ENCODE results near the gene ASXL1. TPM values are rescaled to one million over a fixed set of nuclear protein-coding genes. Genes with fewer than 3 reads are reported as not detected.
A peak's percentile ranks its signal among the peaks of the same experiment; 100 is the strongest.

ASXL1 gene
- total RNA-seq, 1 donor from 2014 or later, result 71.9 TPM

GRCh38 chr20:32467506-32468312 is 109.6 kb downstream of the ASXL1 start:
- TF ChIP-seq CTCF (IDR thresholded peaks at IDR 0.05), result no peak
- peaks cover 86% of the 10 kb centered on the region for H3K4me1 ChIP-seq
- intact Hi-C loops (cut with DNase I), result no loop called here
- ATAC-seq, result no peak
- peak overlapping the region; percentile 75 for H3K27ac ChIP-seq
- no peak overlapping the region for H3K4me3 ChIP-seq
- H3K36me3 ChIP-seq, result peaks cover 10% of the 10 kb centered on the region
- H3K27me3 ChIP-seq (ENCODE audit: low read depth), result no peaks in the 10 kb centered on the region
- H3K9me3 ChIP-seq, result no peaks in the 10 kb centered on the region
- DNase-seq, result no peak

- peaks cover 10% of the 10 kb centered on the region for H3K36me3 ChIP-seq
- H3K27ac ChIP-seq, result peak overlapping the region; percentile 75
- DNase-seq (no peak), ATAC-seq (no peak)
- H3K4me1 ChIP-seq, result peaks cover 91% of the 10 kb centered on the region
- H3K9me3 ChIP-seq, result no peaks in the 10 kb centered on the region
- intact Hi-C loops (cut with DNase I), result no loop called here
- TF ChIP-seq CTCF (IDR thresholded peaks at IDR 0.05), result no peak
- H3K4me3 ChIP-seq, result no peak overlapping the region
- no peaks in the 10 kb centered on the region for H3K27me3 ChIP-seq (ENCODE audit: low read depth)
These were observed 110.1 kb downstream of the ASXL1 start for GRCh38 chr20:32468313-32468640.

DNA sequence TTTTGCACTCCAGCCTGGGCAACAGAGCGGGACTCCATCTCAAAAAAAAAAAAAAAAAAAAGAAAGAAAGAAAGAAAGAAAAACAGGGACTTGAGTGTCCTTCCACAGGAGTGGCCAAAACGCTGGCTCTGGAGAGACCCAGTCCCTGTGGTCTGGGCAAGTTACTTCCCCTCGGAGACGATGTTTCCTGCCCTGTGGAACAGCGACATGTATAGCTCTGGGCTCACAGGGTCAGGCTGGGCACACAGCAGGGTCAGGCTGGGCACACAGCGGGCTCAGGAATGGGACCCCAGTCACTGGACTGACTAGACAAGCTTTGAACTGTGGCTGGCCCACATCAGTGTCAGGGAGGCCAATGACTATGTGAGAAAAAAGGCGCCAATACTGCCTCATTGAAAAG is 110.7 kb downstream of the ASXL1 start:
- no peak overlapping the region for H3K4me3 ChIP-seq
- peaks cover 10% of the 10 kb centered on the region for H3K36me3 ChIP-seq
- ATAC-seq (no peak), DNase-seq (no peak)
- intact Hi-C loops (cut with DNase I), result no loop called here
- no peaks in the 10 kb centered on the region for H3K27me3 ChIP-seq (ENCODE audit: low read depth)
- no peak for TF ChIP-seq CTCF (IDR thresholded peaks at IDR 0.05)
- H3K9me3 ChIP-seq, result no peaks in the 10 kb centered on the region
- peaks cover 97% of the 10 kb centered on the region for H3K4me1 ChIP-seq
- peak overlapping the region; percentile 81 for H3K27ac ChIP-seq

GRCh38 chr20:32470025-32470861 is 112.1 kb downstream of the ASXL1 start:
- H3K9me3 ChIP-seq, result no peaks in the 10 kb centered on the region
- ATAC-seq, result peak; percentile 20
- no peaks in the 10 kb centered on the region for H3K27me3 ChIP-seq (ENCODE audit: low read depth)
- intact Hi-C loops (cut with DNase I), result no loop called here
- DNase-seq, result peak; percentile 77
- peak overlapping the region; percentile 81 for H3K27ac ChIP-seq
- TF ChIP-seq CTCF (IDR thresholded peaks at IDR 0.05), result peak; percentile 61
- H3K4me3 ChIP-seq, result no peak overlapping the region
- peaks cover 97% of the 10 kb centered on the region for H3K4me1 ChIP-seq
- H3K36me3 ChIP-seq, result peaks cover 10% of the 10 kb centered on the region

DNA sequence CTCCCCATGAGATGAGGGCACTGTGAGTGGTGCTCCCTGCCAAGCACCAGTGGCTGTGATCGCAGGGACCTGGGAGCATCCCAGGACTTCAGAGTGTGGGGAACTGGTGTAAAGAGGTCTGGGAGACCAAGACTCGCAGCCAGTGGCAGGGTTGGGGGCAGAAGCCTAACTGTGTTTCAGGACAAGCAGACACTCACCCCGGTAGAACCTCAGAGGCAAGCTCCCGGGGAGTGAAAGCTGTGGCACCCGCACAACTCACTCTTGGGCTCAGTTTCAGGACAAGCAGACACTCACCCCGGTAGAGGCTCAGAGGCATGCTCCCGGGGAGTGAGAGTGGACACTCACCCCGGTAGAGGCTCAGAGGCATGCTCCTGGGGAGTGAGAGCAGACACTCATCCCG is 112.8 kb downstream of the ASXL1 start:
- H3K27ac ChIP-seq, result peak overlapping the region; percentile 81
- no peak overlapping the region for H3K4me3 ChIP-seq
- no peak for DNase-seq
- ATAC-seq, result no peak
- H3K27me3 ChIP-seq (ENCODE audit: low read depth), result no peaks in the 10 kb centered on the region
- no peak for TF ChIP-seq CTCF (IDR thresholded peaks at IDR 0.05)
- peaks cover 10% of the 10 kb centered on the region for H3K36me3 ChIP-seq
- intact Hi-C loops (cut with DNase I), result no loop called here
- peaks cover 97% of the 10 kb centered on the region for H3K4me1 ChIP-seq
- H3K9me3 ChIP-seq, result no peaks in the 10 kb centered on the region
